ENCODE measurements around the gene ZNF432. TPM values are rescaled to one million over a fixed set of nuclear protein-coding genes. Genes with fewer than 3 reads are reported as not detected.
A peak's percentile ranks its signal among the peaks of the same experiment; 100 is the strongest.

ZNF432 gene
- total RNA-seq, 2 donors from 2014 or later = 21.3 to 31.0 TPM

DNA sequence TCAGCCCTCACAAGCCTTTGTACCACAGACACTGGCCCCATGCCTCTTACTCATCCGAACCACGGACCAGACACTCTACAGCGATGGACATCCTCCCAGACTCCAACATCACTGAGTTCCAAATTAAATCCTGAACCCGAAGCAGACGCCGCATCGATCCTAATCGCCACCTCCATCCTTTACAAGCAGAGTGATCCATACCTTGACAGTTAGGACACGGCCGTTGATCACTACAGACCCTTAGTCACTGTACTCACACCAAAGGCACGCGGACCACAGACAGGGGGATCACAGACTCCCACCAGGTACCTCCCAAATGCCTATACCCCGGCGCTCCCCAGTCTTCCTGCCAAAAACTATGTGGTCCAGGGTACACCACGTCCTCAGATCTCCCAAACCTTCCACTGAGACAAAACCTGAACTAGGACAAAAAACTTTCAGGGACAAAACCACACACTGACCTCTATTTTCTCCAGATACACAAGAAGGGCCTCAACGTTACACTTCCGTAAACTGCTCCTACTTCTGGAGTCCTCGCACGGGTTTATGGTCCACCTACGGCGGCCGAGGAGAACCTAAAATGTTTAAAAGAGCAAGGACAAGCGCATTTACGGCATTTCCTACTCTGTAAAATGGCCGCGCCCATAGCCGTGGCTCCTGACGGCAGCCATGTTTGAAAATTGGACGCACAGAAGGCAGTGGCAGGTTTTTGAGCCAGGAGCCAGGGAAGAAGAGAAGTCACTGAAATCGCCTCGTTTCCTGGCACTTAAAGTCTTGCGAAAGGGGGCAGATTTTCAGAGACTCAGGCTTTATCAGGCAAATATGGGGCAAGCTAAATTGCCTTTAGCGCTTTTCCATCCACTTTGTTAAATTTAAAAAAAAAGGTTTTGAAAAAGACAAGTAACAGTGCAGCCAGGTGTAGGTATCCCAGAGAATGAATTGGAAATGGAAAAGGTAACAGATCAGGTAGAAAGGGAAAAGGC, 62.0 kb downstream of the ZNF432 start, which contains the start of gene ZNF350:
TSS of gene ZNF350 (minus strand) at position 532 of the 983 bp plus-strand sequence. CDS start 12,480 bp downstream, outside the sequence.
- Mint-ChIP-seq H3K27ac (peak within 1 kb of the TSS; percentile 93), H3K4me1 (no peaks in the 10 kb centered on the region), H3K36me3 (ENCODE audit: low read depth) (peaks cover 47% of the 10 kb centered on the region), H3K9me3 (peaks cover 76% of the 10 kb centered on the region), H3K4me3 (peak within 1 kb of the TSS; percentile 86), H3K27me3 (ENCODE audit: insufficient read depth) (no peaks in the 10 kb centered on the region)
- Histone ChIP-seq H3K9ac (ENCODE audit: extremely low read depth, low read length, poor library complexity, severe bottlenecking) (peak within 1 kb of the TSS; percentile 72), H3K4me3 (ENCODE audit: low read length) (peak within 1 kb of the TSS; percentile 96), H3K27ac (ENCODE audit: low read depth, low read length) (no peak within 1 kb of the TSS), H3K9me3 (ENCODE audit: control insufficient read depth, low read length) (peaks cover 82% of the 10 kb centered on the region), H3K4me1 (ENCODE audit: control insufficient read depth, insufficient read depth, low read length) (no peaks in the 10 kb centered on the region), H3K27me3 (ENCODE audit: control insufficient read depth, insufficient read depth, low read length, poor library complexity, severe bottlenecking) (no peaks in the 10 kb centered on the region), H3K36me3 (ENCODE audit: control insufficient read depth, insufficient read depth, low read length) (peaks cover 8% of the 10 kb centered on the region)
- WGBS, 2 experiments (ENCODE audit: insufficient coverage in 1 of 2, insufficient read length in 1 of 2) = 13% methylated on average over 15 to 33 of the region's 33 CpGs
- TF ChIP-seq, protein P1, sequence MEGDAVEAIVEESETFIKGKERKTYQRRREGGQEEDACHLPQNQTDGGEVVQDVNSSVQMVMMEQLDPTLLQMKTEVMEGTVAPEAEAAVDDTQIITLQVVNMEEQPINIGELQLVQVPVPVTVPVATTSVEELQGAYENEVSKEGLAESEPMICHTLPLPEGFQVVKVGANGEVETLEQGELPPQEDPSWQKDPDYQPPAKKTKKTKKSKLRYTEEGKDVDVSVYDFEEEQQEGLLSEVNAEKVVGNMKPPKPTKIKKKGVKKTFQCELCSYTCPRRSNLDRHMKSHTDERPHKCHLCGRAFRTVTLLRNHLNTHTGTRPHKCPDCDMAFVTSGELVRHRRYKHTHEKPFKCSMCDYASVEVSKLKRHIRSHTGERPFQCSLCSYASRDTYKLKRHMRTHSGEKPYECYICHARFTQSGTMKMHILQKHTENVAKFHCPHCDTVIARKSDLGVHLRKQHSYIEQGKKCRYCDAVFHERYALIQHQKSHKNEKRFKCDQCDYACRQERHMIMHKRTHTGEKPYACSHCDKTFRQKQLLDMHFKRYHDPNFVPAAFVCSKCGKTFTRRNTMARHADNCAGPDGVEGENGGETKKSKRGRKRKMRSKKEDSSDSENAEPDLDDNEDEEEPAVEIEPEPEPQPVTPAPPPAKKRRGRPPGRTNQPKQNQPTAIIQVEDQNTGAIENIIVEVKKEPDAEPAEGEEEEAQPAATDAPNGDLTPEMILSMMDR (conservative IDR thresholded peaks at IDR 0.05) = no peak
- DNase-seq = peak; percentile 90

DNA sequence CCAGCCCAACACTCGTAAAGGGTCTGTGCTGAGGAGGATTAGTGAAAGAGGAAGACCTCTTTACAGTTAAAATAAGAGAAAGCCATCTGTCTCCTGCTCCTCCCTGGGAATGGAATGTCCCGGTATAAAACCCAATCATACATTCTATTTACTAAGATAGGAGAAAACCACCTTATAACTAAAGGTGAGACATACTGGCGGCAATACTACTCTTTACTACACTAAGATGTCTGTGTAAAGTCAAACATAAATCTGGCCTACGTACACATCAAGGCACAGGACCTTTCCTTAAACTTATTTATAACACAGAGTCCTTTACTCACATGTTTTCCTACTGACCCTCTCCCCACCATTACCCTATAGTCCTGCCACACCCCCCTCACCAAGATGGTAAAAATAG, 65.3 kb downstream of the ZNF432 start:
- Histone ChIP-seq H3K4me1 (ENCODE audit: control insufficient read depth, insufficient read depth, low read length) (no peaks in the 10 kb centered on the region), H3K36me3 (ENCODE audit: control insufficient read depth, insufficient read depth, low read length) (peaks cover 13% of the 10 kb centered on the region), H3K9ac (ENCODE audit: extremely low read depth, low read length, poor library complexity, severe bottlenecking) (no peak overlapping the region), H3K27me3 (ENCODE audit: control insufficient read depth, insufficient read depth, low read length, poor library complexity, severe bottlenecking) (no peaks in the 10 kb centered on the region), H3K4me3 (ENCODE audit: low read length) (no peak overlapping the region), H3K9me3 (ENCODE audit: control insufficient read depth, low read length) (peaks cover 82% of the 10 kb centered on the region), H3K27ac (ENCODE audit: low read depth, low read length) (no peak overlapping the region)
- TF ChIP-seq, protein P1 (conservative IDR thresholded peaks at IDR 0.05) = no peak
- no peak overlapping the region for H3K27ac Mint-ChIP-seq
- peaks cover 67% of the 10 kb centered on the region for H3K36me3 Mint-ChIP-seq (ENCODE audit: low read depth)
- no peak for DNase-seq
- 84 to 100% methylated on average over 1 to 3 of the region's 4 CpGs for WGBS, 2 experiments (ENCODE audit: insufficient coverage in 1 of 2, insufficient read length in 1 of 2)
- no peaks in the 10 kb centered on the region for H3K4me1 Mint-ChIP-seq
- no peaks in the 10 kb centered on the region for H3K27me3 Mint-ChIP-seq (ENCODE audit: insufficient read depth)
- no peak overlapping the region for H3K4me3 Mint-ChIP-seq
- peaks cover 69% of the 10 kb centered on the region for H3K9me3 Mint-ChIP-seq

Other genes starting within 250 kb of the ZNF432 start
- gene ZNF577, start 160.9 kb downstream of the ZNF432 start, total RNA-seq = 10 to 100 TPM; 25.8 to 31.1 TPM
- gene ZNF649, start 143.8 kb downstream of the ZNF432 start, total RNA-seq = 10 to 100 TPM; 61.0 to 69.3 TPM
- gene ZNF613, start 121.4 kb downstream of the ZNF432 start, total RNA-seq = 10 to 100 TPM; 17.5 to 22.5 TPM
- 10 to 100 TPM in 1 of 2 donors, 1 to 10 TPM in 1; 8.3 to 11.2 TPM for gene ZNF350, start 62.0 kb downstream of the ZNF432 start, total RNA-seq
- 10 to 100 TPM; 19.3 to 29.1 TPM for gene ZNF615, start 40.6 kb downstream of the ZNF432 start, total RNA-seq
- 10 to 100 TPM; 46.2 to 66.7 TPM for gene ZNF614, start 20.5 kb downstream of the ZNF432 start, total RNA-seq
- 10 to 100 TPM; 27.3 to 37.7 TPM for gene ZNF841, start 46.9 kb upstream of the ZNF432 start, total RNA-seq
- gene ZNF616, start 91.1 kb upstream of the ZNF432 start, total RNA-seq = 10 to 100 TPM; 23.5 to 24.5 TPM
- 10 to 100 TPM; 22.1 to 26.2 TPM for gene ZNF836, start 122.8 kb upstream of the ZNF432 start, total RNA-seq
- gene PPP2R1A, start 141.2 kb upstream of the ZNF432 start, total RNA-seq = 100 to 1,000 TPM; 345 to 348 TPM
- 10 to 100 TPM; 31.2 to 41.6 TPM for gene ZNF766, start 220.7 kb upstream of the ZNF432 start, total RNA-seq
- gene ZNF480, start 248.3 kb upstream of the ZNF432 start, total RNA-seq = 10 to 100 TPM; 31.1 to 38.5 TPM